Endothelial cell (in vitro differentiated cells): ENCODE data around the gene DENND1B. TPM values are rescaled to one million over a fixed set of nuclear protein-coding genes. Genes with fewer than 3 reads are reported as not detected.

Experiments
- DNase-seq: peaks from one replicate; pipeline ENCODE4 v3.0.0; 2021; ENCODE audit warnings: low spot score
- H3K27ac Mint-ChIP-seq: one replicate; pipeline ENCODE4 v1.8.0; 2021; ENCODE audit warnings: mixed read lengths, inconsistent platforms; ENCODE audit not compliant: unreplicated experiment
- H3K27me3 Mint-ChIP-seq: one replicate; pipeline ENCODE4 v1.8.0; 2021; ENCODE audit warnings: mild to moderate bottlenecking, moderate library complexity, mixed read lengths, inconsistent platforms; ENCODE audit not compliant: unreplicated experiment
- H3K36me3 Mint-ChIP-seq: one replicate; pipeline ENCODE4 v1.8.0; 2021; ENCODE audit warnings: mild to moderate bottlenecking, low read depth, mixed read lengths, inconsistent platforms; ENCODE audit not compliant: unreplicated experiment
- H3K4me1 Mint-ChIP-seq: one replicate; pipeline ENCODE4 v1.8.0; 2021; ENCODE audit warnings: mild to moderate bottlenecking, mixed read lengths, inconsistent platforms; ENCODE audit not compliant: unreplicated experiment
- H3K4me3 Mint-ChIP-seq: one replicate; pipeline ENCODE4 v1.8.0; 2021; ENCODE audit warnings: mild to moderate bottlenecking, mixed read lengths, inconsistent platforms; ENCODE audit not compliant: unreplicated experiment
- H3K9me3 Mint-ChIP-seq: one replicate; pipeline ENCODE4 v1.8.0; 2021; ENCODE audit warnings: mixed read lengths, inconsistent platforms; ENCODE audit not compliant: unreplicated experiment
- CTCF ChIP-seq: fragments of 200-600 bp; sonication (generic); IDR thresholded peaks from one replicate; pipeline ENCODE4 v1.5.0; 2021; ENCODE audit warnings: antibody characterized with exemption; ENCODE audit not compliant: unreplicated experiment
- total RNA-seq: library from RNA; stranded (reverse); fragmentation: NEBNext Ultra II Directional; extraction: Animal tissue kit (Norgen Biotek cat#: 25700); gene quantifications from one replicate; pipeline ENCODE4 v1.2.1, GENCODE V29; 2021; ENCODE audit not compliant: unreplicated experiment

Gene DENND1B
- total RNA-seq, 1 donor from 2014 or later: 7.5 TPM

- Mint-ChIP-seq H3K27me3 (no peaks in the 10 kb centered on the region), H3K4me1 (peaks cover 42% of the 10 kb centered on the region), H3K4me3 (no peak overlapping the region), H3K9me3 (no peaks in the 10 kb centered on the region), H3K36me3 (no peaks in the 10 kb centered on the region), H3K27ac (peak overlapping the region; percentile 10)
- TF ChIP-seq CTCF: no peak
- DNase-seq: no peak
These were observed 307.4 kb downstream of the DENND1B start for GRCh38 chr1:197467881-197468280.

GRCh38 chr1:197466813-197467212, 308.5 kb downstream of the DENND1B start:
- no peak overlapping the region for H3K27ac Mint-ChIP-seq

GRCh38 chr1:197465528-197466327, 309.6 kb downstream of the DENND1B start:
- Mint-ChIP-seq H3K4me1 (peaks cover 34% of the 10 kb centered on the region), H3K4me3 (no peak overlapping the region), H3K27me3 (no peaks in the 10 kb centered on the region), H3K27ac (no peak overlapping the region), H3K36me3 (no peaks in the 10 kb centered on the region), H3K9me3 (no peaks in the 10 kb centered on the region)
- DNase-seq: no peak
- TF ChIP-seq CTCF: no peak

More at GRCh38 chr1:197466813-197467212, 308.5 kb downstream of the DENND1B start:
- Mint-ChIP-seq H3K4me1 (peaks cover 42% of the 10 kb centered on the region), H3K4me3 (no peak overlapping the region), H3K9me3 (no peaks in the 10 kb centered on the region), H3K27me3 (no peaks in the 10 kb centered on the region), H3K36me3 (no peaks in the 10 kb centered on the region)
- TF ChIP-seq CTCF: no peak
- DNase-seq: no peak

DNA sequence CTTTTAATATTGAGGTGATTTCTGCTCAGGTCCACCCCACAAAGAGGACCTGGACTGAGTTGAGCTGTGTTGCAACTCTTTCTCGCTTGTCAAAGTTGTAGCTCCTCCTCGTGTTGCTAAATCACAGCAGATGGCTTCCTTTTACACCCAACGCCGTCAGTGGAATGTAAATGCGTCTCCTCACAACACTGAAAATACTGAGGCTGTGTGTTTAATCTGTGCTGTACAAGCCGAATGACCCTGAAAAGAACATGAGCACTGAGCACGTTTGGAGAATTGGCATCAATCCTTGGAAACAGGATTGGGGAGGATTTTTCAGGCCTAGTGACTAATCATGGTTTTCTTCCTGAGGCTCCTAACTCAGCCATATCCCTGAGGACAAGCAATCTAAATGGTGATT, 311.2 kb downstream of the DENND1B start:
- Mint-ChIP-seq H3K36me3 (no peaks in the 10 kb centered on the region), H3K4me1 (peaks cover 18% of the 10 kb centered on the region), H3K27ac (no peak overlapping the region), H3K27me3 (no peaks in the 10 kb centered on the region), H3K9me3 (no peaks in the 10 kb centered on the region), H3K4me3 (no peak overlapping the region)
- TF ChIP-seq CTCF: no peak
- no peak for DNase-seq

DNA sequence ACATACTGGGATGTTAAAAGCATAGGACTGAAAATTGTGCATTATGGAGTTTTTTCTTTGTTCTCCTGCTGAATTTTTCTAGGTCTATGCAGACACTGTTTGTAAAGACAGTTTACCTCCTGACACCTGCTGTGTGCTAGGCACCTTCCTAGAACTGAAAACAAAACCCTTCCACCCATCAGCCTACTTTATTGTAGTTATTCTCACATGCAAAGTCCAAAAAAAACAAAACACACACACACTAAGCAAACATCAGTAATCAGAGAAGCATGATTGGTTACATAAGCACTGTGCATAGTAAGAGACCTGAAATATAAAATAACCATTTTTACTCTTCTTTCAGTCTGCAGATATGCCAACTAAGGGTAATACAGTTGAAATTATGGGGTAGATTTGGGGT, 312.1 kb downstream of the DENND1B start:
- H3K27ac Mint-ChIP-seq: no peak overlapping the region
- H3K4me1 Mint-ChIP-seq: peaks cover 11% of the 10 kb centered on the region
- H3K9me3 Mint-ChIP-seq: no peaks in the 10 kb centered on the region
- H3K4me3 Mint-ChIP-seq: no peak overlapping the region
- H3K27me3 Mint-ChIP-seq: no peaks in the 10 kb centered on the region
- H3K36me3 Mint-ChIP-seq: no peaks in the 10 kb centered on the region
- no peak for TF ChIP-seq CTCF
- no peak for DNase-seq
